Smooth muscle cell (in vitro differentiated cells): ENCODE results near the gene CREB3L4. TPM values are rescaled to one million over a fixed set of nuclear protein-coding genes. Genes with fewer than 3 reads are reported as not detected.

Experiments used
- DNase-seq: peaks from one replicate; lab custom pipeline; 2025; ENCODE audit not compliant: unreplicated experiment; lab: John Stamatoyannopoulos, UW
- H2AFZ ChIP-seq: fragments of 200-600 bp; sonication (generic); 2 replicates; pipeline ENCODE4 v1.6.0; 2016; ENCODE audit warnings: antibody characterized with exemption, low read depth, mild to moderate bottlenecking
- H3F3A ChIP-seq: fragments of 200-600 bp; sonication (generic); 2 replicates; pipeline ENCODE4 v1.6.0; 2017; ENCODE audit warnings: antibody characterized with exemption, low read depth
- H3K27ac ChIP-seq: fragments of 200-600 bp; sonication (generic); 2 replicates; pipeline ENCODE4 v1.5.1; 2016; ENCODE audit warnings: low read depth, mild to moderate bottlenecking
- H3K27me3 ChIP-seq: fragments of 200-600 bp; sonication (generic); 2 replicates; pipeline ENCODE4 v1.6.1; 2016; ENCODE audit warnings: low read depth, mild to moderate bottlenecking
- H3K36me3 ChIP-seq: fragments of 200-600 bp; sonication (generic); 2 replicates; pipeline ENCODE4 v1.5.1; 2016; ENCODE audit warnings: low read depth
- H3K4me1 ChIP-seq: fragments of 200-600 bp; sonication (generic); 2 replicates; pipeline ENCODE4 v1.5.1; 2016; ENCODE audit warnings: low read depth
- H3K4me2 ChIP-seq: fragments of 200-600 bp; sonication (generic); 2 replicates; pipeline ENCODE4 v1.6.0; 2016; ENCODE audit warnings: mild to moderate bottlenecking
- H3K4me3 ChIP-seq: fragments of 200-600 bp; sonication (generic); 2 replicates; pipeline ENCODE4 v1.5.1; 2016; ENCODE audit warnings: mild to moderate bottlenecking
- H3K79me2 ChIP-seq: fragments of 200-600 bp; sonication (generic); 2 replicates; pipeline ENCODE4 v1.6.0; 2016; ENCODE audit warnings: low read depth, mild to moderate bottlenecking
- H3K9ac ChIP-seq: fragments of 200-600 bp; sonication (generic); 2 replicates; pipeline ENCODE4 v1.6.0; 2016; ENCODE audit warnings: low read depth
- H3K9me3 ChIP-seq: fragments of 200-600 bp; sonication (generic); replicated peaks from 2 replicates; pipeline ENCODE4 v1.5.1; 2016; ENCODE audit warnings: low read depth
- H4K20me1 ChIP-seq: fragments of 200-600 bp; sonication (generic); 2 replicates; pipeline ENCODE4 v1.6.0; 2016; ENCODE audit warnings: low read depth
- CTCF ChIP-seq: fragments of 200-600 bp; sonication (generic); IDR thresholded peaks from 2 replicates; pipeline ENCODE4 v1.5.1; 2017; ENCODE audit warnings: borderline replicate concordance, mild to moderate bottlenecking, antibody characterized with exemption; ENCODE audit not compliant: insufficient read depth, poor library complexity, severe bottlenecking
- WGBS: methylation state at CpG from one replicate; pipeline ENCODE4 v1.1.7; 2016; ENCODE audit warnings: low lambda C conversion rate; 5-methylcytosine and 5-hydroxymethylcytosine counted together
- polyA plus RNA-seq: library from polyadenylated mRNA; unstranded; fragments of >200 nt; fragmentation: Nextera tagmentation; extraction: Ambion mirVana; gene quantifications from 2 replicates; pipeline ENCODE4 v1.2.1, GENCODE V29; 2016
- total RNA-seq: library from RNA; depleted of rRNA; stranded (reverse); fragments of >200 nt; gene quantifications from 2 replicates; pipeline ENCODE4 v1.2.3, GENCODE V29; 2014

The CREB3L4 gene
- total and polyA plus RNA-seq, 2 experiments from 2014 or later: 9.0 to 14.9 TPM

GRCh38 chr1:153958111-153958960 is 9.4 kb upstream of the CREB3L4 start, which contains the start of gene CRTC2:
CRTC2 (minus strand) TSS chr1:153958612; CDS start chr1:153958497, 115 bp downstream.
- 1% methylated on average over 37 of the region's 75 CpGs for WGBS
- TF ChIP-seq CTCF: no peak

GRCh38 chr1:153958961-153959260 is 8.8 kb upstream of the CREB3L4 start:
- TF ChIP-seq CTCF: no peak
- H4K20me1 ChIP-seq: peaks cover 54% of the 10 kb centered on the region
- peak overlapping the region; percentile 54 for H3K27ac ChIP-seq
- no peaks in the 10 kb centered on the region for H3K36me3 ChIP-seq
- peaks cover 4% of the 10 kb centered on the region for H3F3A ChIP-seq
- no peak overlapping the region for H2AFZ ChIP-seq
- H3K9ac ChIP-seq: no peak overlapping the region
- peak overlapping the region; percentile 96 for H3K4me3 ChIP-seq
- no peaks in the 10 kb centered on the region for H3K27me3 ChIP-seq
- WGBS: 49% methylated on average over 4 of the region's 4 CpGs
- DNase-seq: no peak
- H3K9me3 ChIP-seq: no peaks in the 10 kb centered on the region
- H3K79me2 ChIP-seq: peaks cover 64% of the 10 kb centered on the region
- H3K4me1 ChIP-seq: peaks cover 18% of the 10 kb centered on the region
- H3K4me2 ChIP-seq: peak overlapping the region; percentile 78

More at GRCh38 chr1:153958111-153958960, 9.4 kb upstream of the CREB3L4 start, which contains the start of gene CRTC2:
- H3K4me3 ChIP-seq: peak within 1 kb of the TSS; percentile 96
- no peak within 1 kb of the TSS for H2AFZ ChIP-seq
- peak within 1 kb of the TSS; percentile 91 for H3K4me2 ChIP-seq
- peaks cover 59% of the 10 kb centered on the region for H4K20me1 ChIP-seq
- H3K27me3 ChIP-seq: no peaks in the 10 kb centered on the region
- H3K9me3 ChIP-seq: no peaks in the 10 kb centered on the region
- no peaks in the 10 kb centered on the region for H3K36me3 ChIP-seq
- peak; percentile 86 for DNase-seq
- H3K9ac ChIP-seq: peak within 1 kb of the TSS; percentile 93
- H3K4me1 ChIP-seq: peaks cover 18% of the 10 kb centered on the region
- peak within 1 kb of the TSS; percentile 85 for H3K27ac ChIP-seq
- peaks cover 4% of the 10 kb centered on the region for H3F3A ChIP-seq
- peaks cover 67% of the 10 kb centered on the region for H3K79me2 ChIP-seq

GRCh38 chr1:153959454-153959853 is 8.2 kb upstream of the CREB3L4 start:
- no peaks in the 10 kb centered on the region for H3K9me3 ChIP-seq
- no peaks in the 10 kb centered on the region for H3K36me3 ChIP-seq
- 96% methylated on average over 3 of the region's 3 CpGs for WGBS
- peak overlapping the region; percentile 54 for H3K27ac ChIP-seq
- H3K4me3 ChIP-seq: no peak overlapping the region
- H3K79me2 ChIP-seq: peaks cover 59% of the 10 kb centered on the region
- TF ChIP-seq CTCF: no peak
- peaks cover 4% of the 10 kb centered on the region for H3F3A ChIP-seq
- no peaks in the 10 kb centered on the region for H3K27me3 ChIP-seq
- H3K4me1 ChIP-seq: peaks cover 22% of the 10 kb centered on the region
- no peak overlapping the region for H3K9ac ChIP-seq
- DNase-seq: no peak
- no peak overlapping the region for H2AFZ ChIP-seq
- no peak overlapping the region for H3K4me2 ChIP-seq
- peaks cover 48% of the 10 kb centered on the region for H4K20me1 ChIP-seq

GRCh38 chr1:153960206-153960605 is 7.5 kb upstream of the CREB3L4 start:
- Histone ChIP-seq H3K9ac (no peak overlapping the region), H3K79me2 (peaks cover 59% of the 10 kb centered on the region), H3K27me3 (no peaks in the 10 kb centered on the region), H3F3A (peaks cover 4% of the 10 kb centered on the region), H3K4me2 (no peak overlapping the region), H3K4me1 (peaks cover 28% of the 10 kb centered on the region), H3K4me3 (no peak overlapping the region), H3K36me3 (no peaks in the 10 kb centered on the region), H2AFZ (no peak overlapping the region), H3K9me3 (no peaks in the 10 kb centered on the region), H3K27ac (no peak overlapping the region), H4K20me1 (peaks cover 41% of the 10 kb centered on the region)
- TF ChIP-seq CTCF: no peak
- 97% methylated on average over 11 of the region's 11 CpGs for WGBS
- no peak for DNase-seq
